ENCODE results near the gene CRMP1.

DNA sequence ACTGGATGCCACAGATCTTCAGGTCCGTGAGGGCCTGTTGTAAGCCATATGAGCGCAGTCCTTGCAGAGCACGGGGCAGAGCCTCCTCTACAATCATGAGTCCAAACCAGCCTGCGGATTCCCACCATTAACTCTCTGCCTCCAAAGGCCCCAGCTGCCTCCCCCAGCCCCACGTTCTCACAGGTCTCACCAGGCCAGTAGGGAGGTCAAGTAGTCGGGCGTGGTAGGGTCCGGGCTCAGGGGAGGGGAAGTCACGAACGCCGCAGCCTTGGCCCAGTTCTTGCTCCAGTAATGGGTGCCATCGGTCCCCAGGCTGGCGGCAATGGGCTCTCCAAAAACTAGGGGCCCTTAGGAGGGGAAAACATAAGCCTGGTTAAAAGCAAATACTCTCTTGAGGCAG lies 53.6 kb downstream of the CRMP1 start:
- TF ChIP-seq CTCF (IDR thresholded peaks at IDR 0.05; ENCODE audit: insufficient read depth, low read depth, low read length) (no peak), EZH2 (IDR thresholded peaks at IDR 0.05; ENCODE audit: insufficient read depth, low read length) (no peak)
